ENCODE measurements around the gene MGAM2.

GRCh38 chr7:142088022-142088714, 23.4 kb upstream of the MGAM2 start:
- TF ChIP-seq CTCF (IDR thresholded peaks at IDR 0.05) (no peak), EZH2 (IDR thresholded peaks at IDR 0.05; ENCODE audit: borderline replicate concordance, insufficient read depth, low read depth, low read length, poor library complexity, severe bottlenecking) (no peak)
